Keratinocyte (primary cell): ENCODE results near the gene YY1AP1. TPM values are rescaled to one million over a fixed set of nuclear protein-coding genes. Genes with fewer than 3 reads are reported as not detected.

Experiments used
- DNase-seq: peaks from one replicate; pipeline ENCODE4 v3.0.0-alpha.2; 2011; ENCODE audit warnings: low read depth, missing footprints, low spot score
- FAIRE-seq: peaks from 2 replicates; lab custom pipeline; 2011; peaks lifted over from hg19 to GRCh38; lab: Jason Lieb, UNC
- H2AFZ ChIP-seq: 2 replicates; pipeline ENCODE4 v1.6.0; 2012; ENCODE audit warnings: low read length, control low read depth, inconsistent platforms; ENCODE audit not compliant: control insufficient read depth
- H3K27ac ChIP-seq: 2 replicates; pipeline ENCODE4 v1.5.1; 2011; ENCODE audit warnings: low read length; ENCODE audit not compliant: control insufficient read depth, insufficient read depth
- H3K27me3 ChIP-seq: 3 replicates; pipeline ENCODE4 v1.6.0; 2011; ENCODE audit warnings: low read length; ENCODE audit not compliant: control insufficient read depth, insufficient read depth; ENCODE audit errors: extremely low read depth
- H3K36me3 ChIP-seq, 2 experiments: 2 replicates in 1 of 2; 3 replicates in 1 of 2; pipeline ENCODE4 v1.5.1; 2011; ENCODE audit warnings: low read length in 2 of 2, mild to moderate bottlenecking in 1 of 2; ENCODE audit not compliant: control insufficient read depth in 2 of 2, insufficient read depth in 2 of 2; ENCODE audit errors: extremely low read depth in 1 of 2
- H3K4me1 ChIP-seq: 3 replicates; pipeline ENCODE4 v1.5.1; 2011; ENCODE audit warnings: low read length; ENCODE audit not compliant: control insufficient read depth, insufficient read depth; ENCODE audit errors: extremely low read depth
- H3K4me2 ChIP-seq: 3 replicates; pipeline ENCODE4 v1.6.0; 2011; ENCODE audit warnings: low read depth, low read length; ENCODE audit not compliant: control insufficient read depth, insufficient read depth; ENCODE audit errors: extremely low read depth
- H3K4me3 ChIP-seq, 3 experiments: fragments of 200-600 bp in 1 of 3; sonication (generic) in 1 of 3; 2 replicates in 2 of 3; 3 replicates in 1 of 3; pipeline ENCODE4 v1.5.1; 2011 to 2016; ENCODE audit warnings: low read length in 3 of 3, mild to moderate bottlenecking in 3 of 3, control low read depth in 2 of 3, inconsistent platforms in 1 of 3, low read depth in 1 of 3, mixed read lengths in 1 of 3, mixed run types in 1 of 3, moderate library complexity in 1 of 3; ENCODE audit not compliant: control insufficient read depth in 2 of 3, insufficient read depth in 2 of 3; ENCODE audit errors: extremely low read depth in 1 of 3
- H3K79me2 ChIP-seq: 2 replicates; pipeline ENCODE4 v1.6.0; 2012; ENCODE audit warnings: low read length; ENCODE audit not compliant: control insufficient read depth, insufficient read depth
- H3K9ac ChIP-seq: 3 replicates; pipeline ENCODE4 v1.6.0; 2011; ENCODE audit warnings: low read length; ENCODE audit not compliant: control insufficient read depth, insufficient read depth; ENCODE audit errors: extremely low read depth
- H3K9me1 ChIP-seq: 3 replicates; pipeline ENCODE4 v1.6.0; 2011; ENCODE audit warnings: low read length; ENCODE audit not compliant: control insufficient read depth, insufficient read depth; ENCODE audit errors: extremely low read depth
- H3K9me3 ChIP-seq: 2 replicates; pipeline ENCODE4 v1.5.1; 2012; ENCODE audit warnings: low read depth, low read length; ENCODE audit not compliant: control insufficient read depth
- H4K20me1 ChIP-seq: 3 replicates; pipeline ENCODE4 v1.6.0; 2011; ENCODE audit warnings: low read length; ENCODE audit not compliant: control insufficient read depth, insufficient read depth; ENCODE audit errors: extremely low read depth
- EZH2 ChIP-seq: IDR thresholded peaks from one replicate; pipeline ENCODE4 v1.6.1; 2012; ENCODE audit warnings: inconsistent platforms, mild to moderate bottlenecking, low read length, moderate library complexity
- dilution Hi-C: fragments of 300-500 bp; cut with MboI; formaldehyde crosslinking; loops from one replicate; pipeline ENCODE4 v1.7.0; 2020; ENCODE audit warnings: low sequenced_read_pairs; ENCODE audit not compliant: extremely low pct_ligation_motif_present
- polyA plus RNA-seq, 5 experiments: library from polyadenylated mRNA; depleted of rRNA in 3 of 5; stranded (reverse) in 3 of 5; stranded (forward) in 1 of 5; unstranded in 1 of 5; fragments of >200 nt; gene quantifications; 1 replicate in 1 of 5; 2 replicates in 3 of 5; 3 replicates in 1 of 5; pipeline versions ENCODE4 v1.2.1 to v1.2.3, GENCODE V29; 2011 to 2012; ENCODE audit warnings: missing spikeins in 2 of 5, low read depth in 1 of 5, low replicate concordance in 1 of 5
- TF ChIP-seq, protein P1 (sequence below), 3 experiments: IDR thresholded peaks in 1 of 3; conservative IDR thresholded peaks in 1 of 3; optimal IDR thresholded peaks in 1 of 3; 2 replicates in 2 of 3; 3 replicates in 1 of 3; pipeline versions ENCODE3 to v1.5.1; 2011; ENCODE audit warnings: low read length in 3 of 3, mild to moderate bottlenecking in 3 of 3, moderate library complexity in 2 of 3, control low read depth in 1 of 3, inconsistent platforms in 1 of 3; ENCODE audit not compliant: insufficient read depth in 2 of 3; ENCODE audit errors: extremely low read depth in 1 of 3

YY1AP1 gene
- polyA plus RNA-seq, 1 donor (not counting 4 experiments of a cell fraction or from before 2014, with no cell fraction given), result 45.2 TPM

DNA sequence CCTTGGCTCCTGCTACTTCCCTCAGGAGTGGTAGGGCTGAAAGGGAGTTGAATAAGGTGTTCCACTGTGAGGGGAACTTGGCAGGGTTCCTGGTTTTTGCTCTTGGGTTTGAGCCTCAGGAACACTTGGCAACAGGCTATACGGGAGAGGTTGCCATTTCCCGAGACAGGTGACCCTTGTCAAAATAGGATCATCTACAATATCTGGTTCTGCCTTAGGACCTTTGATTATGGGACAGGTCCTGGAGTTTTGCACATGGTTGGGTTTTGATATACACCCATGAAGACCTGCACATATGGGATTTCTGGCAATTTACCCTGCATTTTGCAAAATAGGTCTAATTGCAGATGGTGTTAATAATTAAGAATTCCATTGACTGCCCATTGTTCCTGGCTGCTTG, 31.1 kb downstream of the YY1AP1 start:
- dilution Hi-C loops, result no loop called here
- no peaks in the 10 kb centered on the region for H3K27me3 ChIP-seq
- no peak for DNase-seq
- no peaks in the 10 kb centered on the region for H3K9me3 ChIP-seq
- no peaks in the 10 kb centered on the region for H3K79me2 ChIP-seq
- peaks cover 0 to 8% of the 10 kb centered on the region in 2 experiments for H3K36me3 ChIP-seq
- no peaks in the 10 kb centered on the region for H4K20me1 ChIP-seq
- H3K27ac ChIP-seq, result no peak overlapping the region
- H3K4me1 ChIP-seq, result peaks cover 2% of the 10 kb centered on the region
- no peak overlapping the region for H3K4me3 ChIP-seq
- no peak for TF ChIP-seq EZH2
- TF ChIP-seq, protein P1, sequence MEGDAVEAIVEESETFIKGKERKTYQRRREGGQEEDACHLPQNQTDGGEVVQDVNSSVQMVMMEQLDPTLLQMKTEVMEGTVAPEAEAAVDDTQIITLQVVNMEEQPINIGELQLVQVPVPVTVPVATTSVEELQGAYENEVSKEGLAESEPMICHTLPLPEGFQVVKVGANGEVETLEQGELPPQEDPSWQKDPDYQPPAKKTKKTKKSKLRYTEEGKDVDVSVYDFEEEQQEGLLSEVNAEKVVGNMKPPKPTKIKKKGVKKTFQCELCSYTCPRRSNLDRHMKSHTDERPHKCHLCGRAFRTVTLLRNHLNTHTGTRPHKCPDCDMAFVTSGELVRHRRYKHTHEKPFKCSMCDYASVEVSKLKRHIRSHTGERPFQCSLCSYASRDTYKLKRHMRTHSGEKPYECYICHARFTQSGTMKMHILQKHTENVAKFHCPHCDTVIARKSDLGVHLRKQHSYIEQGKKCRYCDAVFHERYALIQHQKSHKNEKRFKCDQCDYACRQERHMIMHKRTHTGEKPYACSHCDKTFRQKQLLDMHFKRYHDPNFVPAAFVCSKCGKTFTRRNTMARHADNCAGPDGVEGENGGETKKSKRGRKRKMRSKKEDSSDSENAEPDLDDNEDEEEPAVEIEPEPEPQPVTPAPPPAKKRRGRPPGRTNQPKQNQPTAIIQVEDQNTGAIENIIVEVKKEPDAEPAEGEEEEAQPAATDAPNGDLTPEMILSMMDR (optimal IDR thresholded peaks at IDR 0.05 in 1 of 3, IDR thresholded peaks at IDR 0.05 in 1 of 3, conservative IDR thresholded peaks at IDR 0.05 in 1 of 3; ENCODE audit: extremely low read depth in 1 of 3, insufficient read depth in 2 of 3, low read length in 3 of 3), result no peak
- H3K9ac ChIP-seq, result no peak overlapping the region
- no peaks in the 10 kb centered on the region for H3K9me1 ChIP-seq
- H2AFZ ChIP-seq, result no peak overlapping the region
- no peak overlapping the region for H3K4me2 ChIP-seq
- no peak for FAIRE-seq

DNA sequence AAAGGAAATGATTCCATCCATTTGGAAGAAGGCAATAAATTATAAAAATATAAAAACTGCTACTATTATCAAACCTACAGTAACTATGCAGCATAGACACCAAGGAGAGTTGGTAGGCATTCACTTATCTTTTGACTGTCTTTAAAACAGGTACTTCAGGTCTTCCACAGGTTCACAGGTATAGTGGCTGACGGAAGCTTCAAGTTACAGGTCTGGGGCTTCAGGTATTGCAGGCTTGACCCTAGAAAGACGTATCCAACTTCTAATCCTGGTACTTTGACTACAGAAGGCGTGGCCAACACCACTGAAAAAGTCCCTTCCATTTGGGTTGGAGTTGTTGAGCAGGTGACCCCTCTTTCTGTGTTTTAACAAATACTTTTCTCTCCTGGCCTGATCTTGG, 35.6 kb downstream of the YY1AP1 start:
- no peaks in the 10 kb centered on the region for H3K79me2 ChIP-seq
- no peak overlapping the region for H3K4me3 ChIP-seq
- H3K9ac ChIP-seq, result no peak overlapping the region
- H2AFZ ChIP-seq, result no peak overlapping the region
- H3K9me3 ChIP-seq, result no peaks in the 10 kb centered on the region
- no peaks in the 10 kb centered on the region for H3K9me1 ChIP-seq
- H3K36me3 ChIP-seq, result no peaks in the 10 kb centered on the region
- TF ChIP-seq, protein P1 (optimal IDR thresholded peaks at IDR 0.05 in 1 of 3, IDR thresholded peaks at IDR 0.05 in 1 of 3, conservative IDR thresholded peaks at IDR 0.05 in 1 of 3; ENCODE audit: extremely low read depth in 1 of 3, insufficient read depth in 2 of 3, low read length in 3 of 3), result no peak
- TF ChIP-seq EZH2, result no peak
- peaks cover 29% of the 10 kb centered on the region for H3K4me1 ChIP-seq
- no peak overlapping the region for H3K4me2 ChIP-seq
- dilution Hi-C loops, result no loop called here
- H4K20me1 ChIP-seq, result no peaks in the 10 kb centered on the region
- FAIRE-seq (no peak), DNase-seq (no peak)
- no peak overlapping the region for H3K27ac ChIP-seq
- no peaks in the 10 kb centered on the region for H3K27me3 ChIP-seq
